ENCODE measurements around the gene PRRT4. TPM values are rescaled to one million over a fixed set of nuclear protein-coding genes. Genes with fewer than 3 reads are reported as not detected.

Gene PRRT4
- total RNA-seq, 3 donors from 2014 or later: 0.43 to 3.1 TPM; not detected in 1

DNA sequence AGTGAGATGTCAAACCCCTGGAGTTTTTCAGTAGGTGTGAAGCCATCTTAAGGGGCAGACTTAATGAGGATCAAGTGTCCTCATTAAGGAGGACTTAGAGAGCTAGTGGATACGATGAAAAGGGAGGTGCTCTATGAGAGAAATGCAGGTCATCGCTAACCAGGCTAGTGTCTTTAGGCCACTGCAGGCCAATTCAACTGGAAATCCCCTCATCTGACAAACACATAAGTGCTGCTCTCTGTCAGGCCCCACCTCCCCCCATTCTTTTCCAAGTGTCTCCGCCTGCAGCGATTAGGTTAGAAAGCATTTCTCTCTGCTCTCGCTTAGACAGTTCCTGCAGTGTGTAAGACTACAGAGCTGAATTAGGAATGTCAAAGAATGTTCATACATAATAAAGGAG is 51.5 kb downstream of the PRRT4 start:
- ATAC-seq: no peak
- Histone ChIP-seq H3K4me3 (no peak overlapping the region), H3K36me3 (ENCODE audit: low read depth) (peaks cover 16% of the 10 kb centered on the region), H3K4me1 (ENCODE audit: low read depth) (no peaks in the 10 kb centered on the region), H3K9me3 (no peaks in the 10 kb centered on the region)
- intact Hi-C loops (cut with DNase I, micrococcal nuclease): no loop called here
- TF ChIP-seq, protein P1, sequence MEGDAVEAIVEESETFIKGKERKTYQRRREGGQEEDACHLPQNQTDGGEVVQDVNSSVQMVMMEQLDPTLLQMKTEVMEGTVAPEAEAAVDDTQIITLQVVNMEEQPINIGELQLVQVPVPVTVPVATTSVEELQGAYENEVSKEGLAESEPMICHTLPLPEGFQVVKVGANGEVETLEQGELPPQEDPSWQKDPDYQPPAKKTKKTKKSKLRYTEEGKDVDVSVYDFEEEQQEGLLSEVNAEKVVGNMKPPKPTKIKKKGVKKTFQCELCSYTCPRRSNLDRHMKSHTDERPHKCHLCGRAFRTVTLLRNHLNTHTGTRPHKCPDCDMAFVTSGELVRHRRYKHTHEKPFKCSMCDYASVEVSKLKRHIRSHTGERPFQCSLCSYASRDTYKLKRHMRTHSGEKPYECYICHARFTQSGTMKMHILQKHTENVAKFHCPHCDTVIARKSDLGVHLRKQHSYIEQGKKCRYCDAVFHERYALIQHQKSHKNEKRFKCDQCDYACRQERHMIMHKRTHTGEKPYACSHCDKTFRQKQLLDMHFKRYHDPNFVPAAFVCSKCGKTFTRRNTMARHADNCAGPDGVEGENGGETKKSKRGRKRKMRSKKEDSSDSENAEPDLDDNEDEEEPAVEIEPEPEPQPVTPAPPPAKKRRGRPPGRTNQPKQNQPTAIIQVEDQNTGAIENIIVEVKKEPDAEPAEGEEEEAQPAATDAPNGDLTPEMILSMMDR (IDR thresholded peaks at IDR 0.05): no peak
- DNase-seq: no peak

DNA sequence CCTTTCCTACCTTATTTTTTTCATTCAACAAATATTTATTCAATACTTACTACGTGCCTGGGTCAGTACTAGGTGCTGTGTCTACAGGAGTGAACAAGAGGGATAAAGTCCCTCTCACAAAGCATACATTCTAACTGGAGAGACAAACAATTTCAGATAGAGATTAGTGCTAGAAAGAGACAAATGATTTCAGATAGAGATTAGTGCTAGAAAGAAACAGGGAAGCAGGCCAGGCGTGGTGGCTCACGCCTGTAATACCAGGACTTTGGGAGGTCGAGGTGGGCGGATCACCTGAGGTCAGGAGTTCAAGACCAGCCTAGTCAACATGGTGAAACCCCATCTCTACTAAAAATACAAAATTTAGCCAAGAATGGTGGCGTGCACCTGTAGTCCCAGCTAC is 52.4 kb downstream of the PRRT4 start:
- ATAC-seq: no peak
- TF ChIP-seq, protein P1 (IDR thresholded peaks at IDR 0.05): no peak
- Histone ChIP-seq H3K4me1 (ENCODE audit: low read depth) (no peaks in the 10 kb centered on the region), H3K9me3 (no peaks in the 10 kb centered on the region), H3K4me3 (no peak overlapping the region), H3K36me3 (ENCODE audit: low read depth) (peaks cover 9% of the 10 kb centered on the region)
- no peak for DNase-seq
- intact Hi-C loops (cut with DNase I, micrococcal nuclease): no loop called here

DNA sequence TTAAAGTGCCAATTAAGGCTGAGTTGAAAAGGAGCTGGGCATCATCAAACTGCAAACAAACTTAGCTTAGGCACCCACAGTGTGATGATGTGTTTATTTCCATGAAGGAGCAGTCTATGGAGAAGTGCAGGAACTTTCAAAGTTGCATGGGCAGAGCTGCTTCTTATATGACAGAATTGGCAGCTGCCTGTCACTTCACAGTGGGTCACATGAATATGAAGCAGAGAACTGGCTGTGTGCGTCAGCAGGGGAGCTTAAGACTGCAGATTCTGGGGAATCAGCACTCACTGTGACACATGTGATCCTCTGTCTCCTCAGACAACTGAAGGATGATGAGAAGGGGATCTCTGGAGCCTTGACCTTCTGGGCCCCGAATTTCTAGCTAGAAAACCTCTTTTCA is 54.4 kb downstream of the PRRT4 start:
- Histone ChIP-seq H3K36me3 (ENCODE audit: low read depth) (peaks cover 9% of the 10 kb centered on the region), H3K4me3 (no peak overlapping the region), H3K4me1 (ENCODE audit: low read depth) (no peaks in the 10 kb centered on the region), H3K9me3 (no peaks in the 10 kb centered on the region)
- intact Hi-C loops (cut with DNase I, micrococcal nuclease): no loop called here
- ATAC-seq (no peak), DNase-seq (no peak)
- TF ChIP-seq, protein P1 (IDR thresholded peaks at IDR 0.05): no peak

DNA sequence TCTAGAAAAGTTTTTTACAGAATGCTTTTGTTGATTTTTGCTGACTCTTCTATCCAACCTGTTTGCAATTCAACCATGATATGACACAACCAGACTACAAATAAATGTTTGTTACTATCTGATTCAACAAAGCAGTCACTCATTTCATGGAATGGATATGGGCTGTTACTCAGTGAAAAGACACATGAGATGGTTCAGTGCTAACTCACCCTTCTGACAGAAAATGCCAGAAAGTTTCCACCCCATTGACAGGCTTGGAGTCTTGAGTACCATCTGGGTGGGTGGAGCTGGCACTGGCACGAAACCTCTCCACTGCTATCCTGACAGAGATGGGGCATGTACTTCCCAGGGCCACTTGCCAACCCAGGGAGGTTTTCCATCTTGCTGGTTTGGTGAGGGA is 57.3 kb downstream of the PRRT4 start:
- intact Hi-C loops (cut with DNase I, micrococcal nuclease): no loop called here
- H3K4me3 ChIP-seq: no peak overlapping the region
- DNase-seq: no peak
- TF ChIP-seq, protein P1 (IDR thresholded peaks at IDR 0.05): no peak
- no peaks in the 10 kb centered on the region for H3K9me3 ChIP-seq
- no peaks in the 10 kb centered on the region for H3K36me3 ChIP-seq (ENCODE audit: low read depth)
- H3K4me1 ChIP-seq (ENCODE audit: low read depth): no peaks in the 10 kb centered on the region
- no peak for ATAC-seq

DNA sequence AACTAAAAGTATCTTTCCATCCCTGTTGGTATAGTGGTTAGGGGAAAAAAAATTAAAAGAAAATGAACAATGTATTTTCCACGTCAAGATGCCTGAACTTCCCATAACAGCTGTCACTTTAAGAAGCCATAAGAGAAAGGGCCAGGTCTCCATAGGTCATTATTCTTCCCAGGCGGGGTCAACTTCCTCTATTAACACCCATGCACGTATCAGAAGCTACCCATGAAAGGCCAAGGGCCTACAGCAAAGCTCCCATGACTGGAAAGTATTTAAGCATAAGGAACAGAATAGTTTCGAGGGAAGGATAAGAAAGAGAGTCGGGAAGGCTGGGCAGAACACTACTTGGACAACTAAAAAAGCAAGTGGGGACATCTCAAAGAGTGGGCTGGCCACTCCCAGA is 57.8 kb downstream of the PRRT4 start:
- Histone ChIP-seq H3K36me3 (ENCODE audit: low read depth) (no peaks in the 10 kb centered on the region), H3K4me1 (ENCODE audit: low read depth) (no peaks in the 10 kb centered on the region), H3K4me3 (no peak overlapping the region), H3K9me3 (no peaks in the 10 kb centered on the region)
- TF ChIP-seq, protein P1 (IDR thresholded peaks at IDR 0.05): no peak
- ATAC-seq (no peak), DNase-seq (no peak)
- intact Hi-C loops (cut with DNase I, micrococcal nuclease): no loop called here

DNA sequence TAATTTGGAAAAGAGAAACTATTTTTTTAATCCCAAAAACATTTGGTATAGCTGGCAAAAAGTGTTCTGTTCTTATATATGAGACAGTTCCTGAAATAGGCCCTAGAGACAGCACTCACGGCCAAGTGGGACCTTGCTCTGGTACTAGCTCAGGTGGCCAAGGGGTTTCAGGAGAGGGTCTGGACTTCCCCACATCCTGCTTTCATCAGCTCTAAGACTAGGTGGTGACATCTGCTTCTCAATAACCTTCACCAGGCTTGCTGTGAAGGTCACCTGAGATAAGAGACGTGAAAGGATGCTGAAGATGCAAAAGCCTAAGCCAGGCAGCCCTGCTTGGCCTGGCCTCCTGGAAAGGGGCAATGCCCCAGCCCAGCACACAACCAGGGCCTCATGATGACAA is 58.4 kb downstream of the PRRT4 start:
- ATAC-seq: no peak
- no peaks in the 10 kb centered on the region for H3K4me1 ChIP-seq (ENCODE audit: low read depth)
- TF ChIP-seq, protein P1 (IDR thresholded peaks at IDR 0.05): no peak
- no peaks in the 10 kb centered on the region for H3K9me3 ChIP-seq
- no peaks in the 10 kb centered on the region for H3K36me3 ChIP-seq (ENCODE audit: low read depth)
- intact Hi-C loops (cut with DNase I, micrococcal nuclease): no loop called here
- no peak for DNase-seq
- H3K4me3 ChIP-seq: no peak overlapping the region

All from mucosa of descending colon (tissue), 3 donors.